Measurements from ENCODE around the gene MRPL54. TPM values are rescaled to one million over a fixed set of nuclear protein-coding genes. Genes with fewer than 3 reads are reported as not detected.

MRPL54 gene
- total RNA-seq, 1 donor from 2014 or later = 120 TPM

DNA sequence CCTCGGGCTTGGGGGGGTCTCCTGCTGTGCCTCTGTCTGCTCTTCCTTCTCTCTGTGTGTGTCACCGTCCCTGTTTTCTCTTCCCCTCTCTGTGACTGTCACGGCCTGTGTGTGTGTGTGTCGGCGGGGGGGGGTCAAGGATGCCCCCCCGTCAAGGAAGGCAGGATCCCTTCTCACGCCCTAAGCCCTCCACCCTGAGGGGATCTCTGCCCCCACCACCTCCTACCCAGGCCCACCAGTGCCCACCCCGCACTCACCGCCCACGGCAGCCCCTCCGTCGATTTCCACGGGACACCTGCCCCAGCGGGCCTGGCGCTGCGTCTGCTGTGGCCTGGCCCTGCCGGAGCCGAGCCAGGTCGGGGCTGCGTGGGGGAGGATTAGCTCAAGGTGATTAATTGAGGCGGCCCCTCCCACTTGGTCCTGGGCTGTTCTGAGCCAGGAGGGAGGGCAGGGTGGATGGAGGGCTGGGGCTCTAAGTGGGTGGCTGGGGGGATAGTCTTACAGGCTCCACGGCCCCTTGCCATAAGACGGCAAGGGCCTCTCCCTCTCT is 9.5 kb downstream of the MRPL54 start, which contains the start of gene RAX2:
Gene RAX2, minus strand, starts transcription at position 323 of the 550 bp plus-strand sequence. CDS start 486 bp downstream, outside the sequence.
- no peak for DNase-seq (ENCODE audit: low read depth)
- peaks cover 18% of the 10 kb centered on the region for H3K27me3 ChIP-seq (ENCODE audit: control insufficient read depth, insufficient read depth, low read length)
- TF ChIP-seq, protein P1, sequence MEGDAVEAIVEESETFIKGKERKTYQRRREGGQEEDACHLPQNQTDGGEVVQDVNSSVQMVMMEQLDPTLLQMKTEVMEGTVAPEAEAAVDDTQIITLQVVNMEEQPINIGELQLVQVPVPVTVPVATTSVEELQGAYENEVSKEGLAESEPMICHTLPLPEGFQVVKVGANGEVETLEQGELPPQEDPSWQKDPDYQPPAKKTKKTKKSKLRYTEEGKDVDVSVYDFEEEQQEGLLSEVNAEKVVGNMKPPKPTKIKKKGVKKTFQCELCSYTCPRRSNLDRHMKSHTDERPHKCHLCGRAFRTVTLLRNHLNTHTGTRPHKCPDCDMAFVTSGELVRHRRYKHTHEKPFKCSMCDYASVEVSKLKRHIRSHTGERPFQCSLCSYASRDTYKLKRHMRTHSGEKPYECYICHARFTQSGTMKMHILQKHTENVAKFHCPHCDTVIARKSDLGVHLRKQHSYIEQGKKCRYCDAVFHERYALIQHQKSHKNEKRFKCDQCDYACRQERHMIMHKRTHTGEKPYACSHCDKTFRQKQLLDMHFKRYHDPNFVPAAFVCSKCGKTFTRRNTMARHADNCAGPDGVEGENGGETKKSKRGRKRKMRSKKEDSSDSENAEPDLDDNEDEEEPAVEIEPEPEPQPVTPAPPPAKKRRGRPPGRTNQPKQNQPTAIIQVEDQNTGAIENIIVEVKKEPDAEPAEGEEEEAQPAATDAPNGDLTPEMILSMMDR (IDR thresholded peaks at IDR 0.05; ENCODE audit: insufficient read depth, low read length, poor library complexity, severe bottlenecking) = no peak
- no peak within 1 kb of the TSS for H3K4me3 ChIP-seq (ENCODE audit: low read depth, low read length)
- H3K36me3 ChIP-seq (ENCODE audit: control insufficient read depth, insufficient read depth, low read length) = no peaks in the 10 kb centered on the region

DNA sequence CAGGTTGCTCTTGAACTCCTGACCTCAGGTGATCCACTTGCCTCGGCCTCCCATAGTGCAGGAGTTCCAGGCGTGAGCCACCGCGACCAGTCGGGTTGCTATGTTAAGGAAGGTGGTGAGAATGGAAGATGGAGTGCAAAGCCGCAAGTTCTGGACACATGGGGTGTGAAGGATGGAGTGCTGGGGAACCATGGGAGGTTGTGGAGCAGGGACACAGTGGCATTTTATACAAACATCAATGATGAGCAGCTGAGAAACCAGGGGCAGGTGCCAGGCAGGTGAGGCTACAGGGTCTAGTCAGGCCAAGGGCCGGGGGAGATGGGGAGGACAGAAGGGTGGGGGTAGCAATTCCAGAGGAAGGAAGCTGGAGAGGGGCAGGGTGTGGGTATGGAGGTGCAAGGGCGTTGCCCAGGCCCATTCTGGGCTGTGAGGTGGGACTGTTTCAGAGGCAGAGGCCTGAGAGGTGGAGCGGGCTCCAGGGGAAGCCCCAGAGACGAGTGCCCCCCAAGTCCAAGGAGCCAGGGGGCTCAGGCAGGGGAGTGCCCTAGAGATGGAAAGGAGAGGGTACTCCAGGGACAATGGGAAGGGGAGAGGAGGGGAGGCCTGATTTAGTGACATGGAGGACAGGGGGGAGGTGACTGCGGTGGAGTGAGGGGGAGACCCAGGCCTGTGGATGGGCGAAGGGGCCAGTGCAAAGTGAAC is 11.5 kb downstream of the MRPL54 start:
- no peak for DNase-seq (ENCODE audit: low read depth)
- Histone ChIP-seq H3K27me3 (ENCODE audit: control insufficient read depth, insufficient read depth, low read length) (peaks cover 18% of the 10 kb centered on the region), H3K4me3 (ENCODE audit: low read depth, low read length) (no peak overlapping the region), H3K36me3 (ENCODE audit: control insufficient read depth, insufficient read depth, low read length) (no peaks in the 10 kb centered on the region)
- TF ChIP-seq, protein P1 (IDR thresholded peaks at IDR 0.05; ENCODE audit: insufficient read depth, low read length, poor library complexity, severe bottlenecking) = no peak

DNA sequence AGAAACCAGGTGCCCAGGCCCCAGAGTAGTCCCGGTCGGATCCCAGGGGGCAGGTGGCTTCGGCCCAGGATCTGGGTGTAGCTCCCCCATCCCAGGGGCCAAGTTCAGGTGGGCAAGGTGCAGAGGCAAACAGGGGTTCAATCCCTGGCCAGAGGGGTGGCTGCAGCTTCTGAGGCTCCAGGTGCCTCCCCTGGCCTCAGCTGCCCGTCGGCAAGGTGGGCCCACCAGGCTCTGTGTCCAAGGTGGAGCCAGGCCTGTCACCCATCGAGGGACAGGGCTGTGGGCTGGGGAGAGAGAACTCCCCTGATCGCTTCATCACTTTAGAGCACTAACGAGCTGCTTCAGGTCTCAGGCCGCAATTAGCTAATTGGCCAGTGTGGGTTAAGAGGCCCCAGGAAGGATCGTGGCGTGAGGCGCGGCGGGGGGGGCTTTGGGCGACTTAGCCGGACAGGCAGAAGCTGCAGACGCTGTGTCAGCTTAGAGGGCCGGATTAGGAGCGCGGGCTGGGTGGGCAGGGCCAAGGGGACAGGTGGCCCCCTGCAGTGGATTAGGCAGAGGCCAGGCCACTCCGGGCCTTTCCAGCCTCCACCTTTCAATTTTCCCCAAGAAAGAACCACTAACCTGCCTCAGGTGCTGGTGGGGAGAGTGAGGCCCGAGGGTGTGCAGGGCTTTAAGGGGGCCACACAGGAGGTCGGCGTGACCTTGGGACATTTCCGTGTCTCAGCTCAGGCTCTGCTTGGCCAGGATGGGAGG is 12.3 kb downstream of the MRPL54 start:
- no peak for DNase-seq (ENCODE audit: low read depth)
- H3K4me3 ChIP-seq (ENCODE audit: low read depth, low read length) = no peak overlapping the region
- no peaks in the 10 kb centered on the region for H3K36me3 ChIP-seq (ENCODE audit: control insufficient read depth, insufficient read depth, low read length)
- TF ChIP-seq, protein P1 (IDR thresholded peaks at IDR 0.05; ENCODE audit: insufficient read depth, low read length, poor library complexity, severe bottlenecking) = no peak
- peaks cover 18% of the 10 kb centered on the region for H3K27me3 ChIP-seq (ENCODE audit: control insufficient read depth, insufficient read depth, low read length)

DNA sequence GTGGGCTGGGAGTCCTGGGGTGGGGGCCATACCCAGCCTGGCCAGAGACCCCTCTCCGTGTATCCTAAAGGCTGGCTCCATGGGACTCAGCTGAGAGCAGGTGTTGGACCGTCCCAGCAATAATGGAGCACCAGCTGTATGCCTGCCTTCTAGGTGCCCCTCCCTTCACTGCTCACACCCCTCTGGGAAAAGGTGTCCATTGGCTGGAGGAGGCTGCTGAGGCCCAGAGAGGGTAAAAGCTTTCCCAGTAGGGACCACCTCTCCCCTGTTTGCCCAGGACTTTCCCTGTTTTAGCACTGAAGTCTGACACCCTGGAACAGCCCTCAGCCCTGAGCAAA is 12.9 kb downstream of the MRPL54 start:
- Histone ChIP-seq H3K4me3 (ENCODE audit: low read depth, low read length) (no peak overlapping the region), H3K36me3 (ENCODE audit: control insufficient read depth, insufficient read depth, low read length) (no peaks in the 10 kb centered on the region), H3K27me3 (ENCODE audit: control insufficient read depth, insufficient read depth, low read length) (peaks cover 18% of the 10 kb centered on the region)
- DNase-seq (ENCODE audit: low read depth) = no peak
- TF ChIP-seq, protein P1 (IDR thresholded peaks at IDR 0.05; ENCODE audit: insufficient read depth, low read length, poor library complexity, severe bottlenecking) = no peak

DNA sequence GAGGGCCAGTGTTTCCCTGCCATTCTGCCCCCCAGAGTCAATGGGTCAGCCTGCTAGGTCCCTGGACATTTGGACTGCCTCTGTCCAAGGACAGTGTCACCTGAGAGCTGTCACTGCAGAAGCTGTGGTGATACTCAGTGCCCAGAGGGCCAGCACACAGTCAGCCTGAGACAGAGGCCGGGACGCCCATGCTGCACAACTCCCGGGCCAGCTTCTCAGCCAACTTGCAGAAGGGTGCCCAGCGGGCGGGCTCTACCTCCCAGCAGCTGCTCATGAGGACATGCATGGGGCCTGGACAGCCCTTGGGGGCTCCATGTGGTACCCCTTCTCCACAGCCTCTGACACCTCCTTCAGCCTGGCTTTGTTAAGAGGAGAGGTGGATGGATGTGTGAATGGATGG is 13.3 kb downstream of the MRPL54 start:
- TF ChIP-seq, protein P1 (IDR thresholded peaks at IDR 0.05; ENCODE audit: insufficient read depth, low read length, poor library complexity, severe bottlenecking) = no peak
- Histone ChIP-seq H3K27me3 (ENCODE audit: control insufficient read depth, insufficient read depth, low read length) (peaks cover 14% of the 10 kb centered on the region), H3K4me3 (ENCODE audit: low read depth, low read length) (no peak overlapping the region), H3K36me3 (ENCODE audit: control insufficient read depth, insufficient read depth, low read length) (no peaks in the 10 kb centered on the region)
- DNase-seq (ENCODE audit: low read depth) = no peak
